Ectodermal cell (in vitro differentiated cells): ENCODE results near the gene HSPH1.
"Not testable (repeated sequence)": the region's sequence is repeated elsewhere in the genome, so short reads cannot be mapped to it uniquely, and the experiment has no call there.

Experiments
- H3K27ac ChIP-seq: 2 replicates; pipeline ENCODE4 v1.7.0; 2013; ENCODE audit warnings: mild to moderate bottlenecking, low read depth, low read length; ENCODE audit not compliant: insufficient read depth, poor library complexity, severe bottlenecking
- H3K27me3 ChIP-seq: 2 replicates; pipeline ENCODE4 v1.7.0; 2013; ENCODE audit warnings: mild to moderate bottlenecking, low read length; ENCODE audit not compliant: insufficient read depth, control insufficient read depth, poor library complexity, severe bottlenecking
- H3K36me3 ChIP-seq: one replicate; pipeline ENCODE4 v1.7.0; 2013; ENCODE audit warnings: low read length; ENCODE audit not compliant: control insufficient read depth, insufficient read depth
- H3K4me1 ChIP-seq: one replicate; pipeline ENCODE4 v1.7.0; 2013; ENCODE audit warnings: low read length; ENCODE audit not compliant: control insufficient read depth, insufficient read depth
- H3K4me3 ChIP-seq: 2 replicates; pipeline ENCODE4 v1.7.0; 2013; ENCODE audit warnings: low read depth, low read length, control low read depth; ENCODE audit not compliant: insufficient read depth
- H3K9me3 ChIP-seq: 2 replicates; pipeline ENCODE4 v1.7.0; 2013; ENCODE audit warnings: mild to moderate bottlenecking, low read length, moderate library complexity; ENCODE audit not compliant: control insufficient read depth
- WGBS, 2 experiments: methylation state at CpG; one replicate each; pipeline ENCODE4 v1.1.7; 2013; ENCODE audit warnings: missing lambda C conversion rate in 2 of 2; 5-methylcytosine and 5-hydroxymethylcytosine counted together

The HSPH1 gene

GRCh38 chr13:31100721-31101120 is 61.0 kb downstream of the HSPH1 start:
- no peaks in the 10 kb centered on the region for H3K36me3 ChIP-seq
- 81 to 84% methylated on average over 7 of the region's 7 CpGs for WGBS, 2 experiments
- no peaks in the 10 kb centered on the region for H3K27me3 ChIP-seq
- H3K4me1 ChIP-seq = no peaks in the 10 kb centered on the region
- no peak overlapping the region for H3K27ac ChIP-seq
- H3K9me3 ChIP-seq = no peaks in the 10 kb centered on the region
- no peak overlapping the region for H3K4me3 ChIP-seq

- not testable (repeated sequence) for H3K27ac ChIP-seq, H3K36me3 ChIP-seq, H3K9me3 ChIP-seq, H3K4me3 ChIP-seq, H3K4me1 ChIP-seq, H3K27me3 ChIP-seq
- 54 to 60% methylated on average over 3 of the region's 3 CpGs for WGBS, 2 experiments
These were observed 63.7 kb downstream of the HSPH1 start for GRCh38 chr13:31097911-31098434.

GRCh38 chr13:31096654-31097302 is 64.9 kb downstream of the HSPH1 start:
- H3K9me3 ChIP-seq = no peaks in the 10 kb centered on the region
- no peaks in the 10 kb centered on the region for H3K4me1 ChIP-seq
- H3K36me3 ChIP-seq = no peaks in the 10 kb centered on the region
- 81 to 85% methylated on average over 10 of the region's 10 CpGs for WGBS, 2 experiments
- H3K4me3 ChIP-seq = no peak overlapping the region
- H3K27me3 ChIP-seq = no peaks in the 10 kb centered on the region
- H3K27ac ChIP-seq = no peak overlapping the region

- Histone ChIP-seq H3K27me3 (no peaks in the 10 kb centered on the region), H3K4me3 (no peak overlapping the region), H3K27ac (no peak overlapping the region), H3K4me1 (peaks cover 11% of the 10 kb centered on the region), H3K36me3 (no peaks in the 10 kb centered on the region), H3K9me3 (no peaks in the 10 kb centered on the region)
- 87 to 89% methylated on average over 6 of the region's 6 CpGs for WGBS, 2 experiments
These were observed 67.2 kb downstream of the HSPH1 start for GRCh38 chr13:31094331-31095015.

GRCh38 chr13:31093145-31093885 is 68.4 kb downstream of the HSPH1 start:
- Histone ChIP-seq H3K4me3 (no peak overlapping the region), H3K27me3 (no peaks in the 10 kb centered on the region), H3K27ac (no peak overlapping the region), H3K4me1 (peaks cover 11% of the 10 kb centered on the region), H3K9me3 (no peaks in the 10 kb centered on the region), H3K36me3 (no peaks in the 10 kb centered on the region)
- 96 to 97% methylated on average over 9 of the region's 9 CpGs for WGBS, 2 experiments

- no peaks in the 10 kb centered on the region for H3K27me3 ChIP-seq
- H3K4me3 ChIP-seq = no peak overlapping the region
- H3K27ac ChIP-seq = no peak overlapping the region
- no peaks in the 10 kb centered on the region for H3K9me3 ChIP-seq
- WGBS, 2 experiments = 94 to 98% methylated on average over 5 of the region's 5 CpGs
- peaks cover 11% of the 10 kb centered on the region for H3K4me1 ChIP-seq
- H3K36me3 ChIP-seq = no peaks in the 10 kb centered on the region
These were observed 69.1 kb downstream of the HSPH1 start for GRCh38 chr13:31092646-31093045.

- Histone ChIP-seq H3K27ac (no peak overlapping the region), H3K4me3 (no peak overlapping the region), H3K4me1 (peaks cover 11% of the 10 kb centered on the region), H3K36me3 (no peaks in the 10 kb centered on the region), H3K9me3 (no peaks in the 10 kb centered on the region), H3K27me3 (no peaks in the 10 kb centered on the region)
- 77 to 82% methylated on average over 15 of the region's 16 CpGs for WGBS, 2 experiments
These were observed 70.6 kb downstream of the HSPH1 start for GRCh38 chr13:31090961-31091624.

GRCh38 chr13:31090096-31090495 is 71.6 kb downstream of the HSPH1 start:
- WGBS, 2 experiments = 56 to 62% methylated on average over 5 of the region's 5 CpGs
- peaks cover 11% of the 10 kb centered on the region for H3K4me1 ChIP-seq

GRCh38 chr13:31089649-31090048 is 72.1 kb downstream of the HSPH1 start:
- H3K4me1 ChIP-seq = peaks cover 11% of the 10 kb centered on the region
- 97% methylated on average over 3 of the region's 3 CpGs for WGBS, 2 experiments
- H3K9me3 ChIP-seq = no peaks in the 10 kb centered on the region
- no peak overlapping the region for H3K4me3 ChIP-seq
- H3K36me3 ChIP-seq = no peaks in the 10 kb centered on the region
- H3K27me3 ChIP-seq = no peaks in the 10 kb centered on the region
- no peak overlapping the region for H3K27ac ChIP-seq

More at GRCh38 chr13:31090096-31090495, 71.6 kb downstream of the HSPH1 start:
- Histone ChIP-seq H3K27ac (no peak overlapping the region), H3K9me3 (no peaks in the 10 kb centered on the region), H3K4me3 (no peak overlapping the region), H3K27me3 (no peaks in the 10 kb centered on the region), H3K36me3 (no peaks in the 10 kb centered on the region)
